GM19438 (cell line): ENCODE measurements around the gene LPGAT1.

ENCODE experiments used
- ATAC-seq: cut with Tn5 transposase; IDR thresholded peaks from one replicate; pipeline ENCODE4 v1.9.1; 2021; ENCODE audit warnings: low read depth; ENCODE audit not compliant: unreplicated experiment

LPGAT1 gene

DNA sequence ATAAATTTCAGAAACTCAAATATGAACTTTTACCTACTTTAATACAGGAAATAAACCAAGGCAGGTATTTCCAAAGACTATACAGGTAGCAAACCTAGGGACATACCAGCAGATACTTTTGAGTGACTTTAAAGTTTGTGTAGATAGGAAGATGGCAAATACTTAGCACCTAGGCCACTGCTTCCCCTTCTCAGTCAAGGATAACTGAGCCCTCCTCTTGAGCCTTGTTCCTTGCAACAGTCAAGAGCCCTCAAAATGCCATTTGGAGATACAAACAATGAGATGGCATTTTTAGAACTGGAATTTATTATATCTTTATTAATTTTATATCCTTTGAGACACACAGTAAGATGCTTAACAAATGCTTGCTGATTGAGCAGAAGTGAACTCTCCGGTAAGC, 65.9 kb downstream of the LPGAT1 start:
- no peak for ATAC-seq

DNA sequence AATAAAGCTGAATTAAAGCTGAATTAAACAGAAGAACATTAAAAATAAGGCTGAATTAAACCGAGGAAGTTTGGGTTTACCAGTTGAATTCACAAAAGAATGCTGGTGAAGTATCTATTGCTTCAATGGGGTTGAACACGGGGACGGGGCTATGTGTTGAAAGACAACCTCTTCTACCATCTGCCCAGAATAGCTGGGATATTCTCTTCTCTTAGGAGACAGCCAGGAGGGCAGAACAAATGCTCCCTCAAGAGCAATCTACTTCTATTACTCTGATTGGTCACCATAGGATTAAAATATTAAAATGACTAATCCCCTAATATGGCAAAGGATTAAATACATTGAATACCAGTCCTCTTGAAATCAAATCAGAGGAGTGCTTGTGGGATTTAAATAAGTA, 68.4 kb downstream of the LPGAT1 start:
- no peak for ATAC-seq

DNA sequence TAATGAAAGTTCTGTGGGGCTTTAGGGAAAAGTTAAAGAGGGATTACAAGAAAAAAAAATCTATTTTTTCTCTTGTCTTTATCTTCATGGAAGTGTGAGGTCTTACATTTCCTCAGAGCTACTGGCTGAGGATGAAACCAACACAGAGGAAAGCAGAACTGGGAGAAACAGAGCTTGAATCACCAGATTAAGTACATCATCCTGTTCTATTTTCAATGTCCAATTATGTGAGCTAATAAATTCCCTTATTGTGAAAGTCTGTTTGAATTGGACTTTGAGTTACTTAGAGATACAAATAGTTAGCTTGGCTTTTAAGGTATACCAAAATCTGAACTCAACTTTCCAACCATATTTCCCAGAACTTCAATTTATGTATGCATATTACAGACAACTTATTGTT, 69.2 kb downstream of the LPGAT1 start:
- ATAC-seq, result no peak

DNA sequence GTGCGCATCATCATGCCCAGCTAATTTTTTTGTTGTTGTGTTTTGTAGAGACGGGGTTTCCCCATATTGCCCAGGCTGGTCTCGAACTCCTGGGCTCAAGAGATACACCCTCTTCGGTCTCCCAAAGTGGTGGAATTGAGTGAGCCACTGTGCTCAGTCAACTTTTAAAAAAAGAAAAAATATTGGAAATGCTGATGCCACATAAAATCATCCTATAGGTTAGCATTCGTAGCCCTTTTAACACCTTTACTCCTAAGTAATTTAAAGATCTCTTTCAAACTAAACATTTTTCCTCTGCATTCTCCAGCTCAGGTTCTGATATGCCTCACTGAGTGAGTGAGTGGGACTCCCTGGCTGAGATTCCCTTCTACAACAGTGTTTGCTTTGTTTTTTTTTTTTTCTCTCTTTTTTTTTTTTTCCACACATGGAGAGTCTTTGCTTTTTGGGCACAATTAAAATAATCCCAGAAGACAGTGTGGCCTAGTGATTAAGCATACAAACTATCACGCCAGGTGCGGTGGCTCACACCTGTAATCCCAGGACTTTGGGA, 74.0 kb downstream of the LPGAT1 start:
- ATAC-seq, result no peak

DNA sequence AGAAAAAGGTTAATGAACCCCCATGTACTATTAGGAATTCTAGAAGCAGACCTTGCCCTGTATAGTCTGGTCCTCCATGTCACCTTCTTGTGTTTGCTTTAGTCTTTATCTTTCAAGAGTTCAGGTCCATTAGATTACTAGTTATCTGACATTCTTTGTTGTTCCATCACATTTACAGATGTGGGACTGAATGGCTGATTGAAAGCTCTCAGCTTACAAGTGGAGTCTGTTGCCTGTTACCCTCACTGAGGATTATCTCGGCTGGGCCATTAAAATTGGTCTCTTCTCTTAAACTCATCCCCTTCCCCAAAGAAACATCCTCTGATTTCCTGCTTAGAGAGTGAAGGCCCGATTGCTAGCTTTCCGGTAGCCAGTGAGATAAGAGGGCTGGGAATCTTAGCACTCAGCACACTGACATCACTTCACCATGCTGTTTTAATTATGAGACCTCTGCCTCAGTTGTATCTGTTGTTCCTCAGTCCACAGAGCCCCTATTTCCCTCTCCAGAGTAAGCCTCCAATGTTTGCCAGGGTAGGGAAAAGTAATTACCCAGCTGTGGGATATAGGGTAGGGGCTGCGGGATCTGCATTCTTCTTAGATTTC, 76.8 kb downstream of the LPGAT1 start:
- no peak for ATAC-seq

DNA sequence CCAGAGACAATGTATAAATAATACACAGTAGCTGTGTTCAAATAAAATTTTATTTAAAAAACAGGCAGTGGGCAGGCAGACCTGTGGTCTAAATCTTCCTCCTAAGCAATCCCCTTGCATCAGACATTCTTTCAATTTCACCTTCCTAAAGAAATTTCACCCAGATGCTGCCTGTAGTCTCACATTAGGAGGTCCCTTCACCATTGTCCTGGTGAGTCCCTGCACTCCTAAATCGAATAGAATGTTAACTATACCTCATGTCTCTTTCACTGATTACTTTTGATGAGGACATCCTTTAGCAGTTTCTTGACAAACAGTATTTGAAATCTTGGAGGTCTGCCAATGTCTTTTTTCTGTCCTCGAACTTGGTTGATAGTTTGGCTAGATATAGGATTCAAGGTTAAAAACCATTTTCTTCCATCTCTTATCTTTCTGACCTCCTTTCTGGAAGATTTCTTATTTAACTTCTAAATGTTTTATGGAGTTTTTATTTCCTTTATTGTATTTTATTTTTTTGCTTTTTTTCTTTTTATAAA, 77.5 kb downstream of the LPGAT1 start:
- no peak for ATAC-seq

DNA sequence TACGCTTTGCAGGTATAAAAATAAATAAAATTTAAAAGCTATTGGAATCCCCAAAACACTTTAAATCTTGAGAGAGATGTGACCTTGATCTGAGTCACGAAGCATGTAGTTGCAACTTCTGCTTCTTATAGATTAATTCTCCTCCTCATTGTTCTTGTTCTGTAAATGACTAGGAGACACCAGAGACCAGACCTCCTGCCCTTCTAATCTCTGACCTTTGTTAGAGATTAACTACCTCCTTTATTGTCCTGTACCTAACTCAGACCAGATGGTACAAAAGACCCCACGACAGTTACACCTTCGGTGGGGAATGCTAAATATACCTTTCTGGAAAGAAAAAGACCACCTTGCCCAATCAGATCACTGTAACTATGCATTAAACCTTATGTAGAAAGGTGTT, 78.2 kb downstream of the LPGAT1 start:
- ATAC-seq, result no peak

DNA sequence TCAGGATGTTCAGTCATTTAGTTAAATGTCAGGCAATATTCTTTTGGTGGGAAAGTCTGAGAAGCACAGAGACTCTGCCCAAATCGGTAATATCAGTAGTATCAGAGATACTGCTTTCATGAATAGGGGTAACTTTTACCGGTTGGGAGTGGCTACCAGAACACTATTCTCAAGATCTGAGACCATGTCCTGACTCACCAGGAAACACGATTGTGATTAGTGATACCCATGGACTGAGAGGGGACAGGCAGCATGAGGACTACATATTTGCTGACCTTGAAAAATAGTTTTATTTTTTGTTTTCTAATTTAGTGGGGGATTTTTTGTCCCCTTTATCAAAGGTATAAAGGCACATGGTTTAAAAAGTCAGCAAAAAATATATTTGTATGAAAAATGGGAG, 79.1 kb downstream of the LPGAT1 start:
- no peak for ATAC-seq

DNA sequence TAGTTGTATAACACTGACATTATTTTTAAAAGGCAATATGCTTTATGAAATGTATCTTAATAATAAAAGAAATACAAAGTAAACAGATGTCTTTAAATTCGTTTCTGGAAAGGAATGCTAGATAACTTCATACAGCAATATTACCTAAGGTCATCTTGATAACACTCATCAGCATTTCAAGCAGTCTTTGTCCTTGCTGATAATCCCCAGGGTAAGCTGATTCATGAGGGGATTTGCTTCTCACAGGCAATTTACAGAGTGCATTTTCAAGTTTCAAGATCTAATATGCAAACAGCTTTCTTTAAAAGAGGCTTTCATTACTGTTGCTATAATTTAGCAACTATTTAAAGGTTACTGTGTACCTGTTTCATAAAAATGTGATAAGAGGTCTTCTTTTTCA, 80.0 kb downstream of the LPGAT1 start:
- ATAC-seq, result no peak

DNA sequence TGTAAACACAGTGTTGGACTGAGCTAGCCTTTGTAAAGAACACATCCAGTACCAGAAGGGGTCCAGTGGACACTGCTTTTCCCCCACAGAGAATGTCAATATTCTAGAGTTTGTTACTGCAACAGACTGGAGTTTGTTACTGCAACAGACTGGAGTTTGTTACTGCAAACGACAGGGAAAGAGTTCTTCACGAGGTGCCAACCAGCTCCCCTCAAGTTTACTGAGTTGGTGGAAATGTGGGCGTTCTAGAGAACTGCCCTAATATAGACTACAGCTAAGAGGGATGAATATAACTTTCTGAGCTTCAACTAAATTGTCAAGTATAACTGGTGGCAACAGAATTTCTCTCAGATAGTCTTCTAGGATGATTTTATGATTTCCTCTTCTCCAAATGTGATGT, 81.3 kb downstream of the LPGAT1 start:
- ATAC-seq, result no peak

DNA sequence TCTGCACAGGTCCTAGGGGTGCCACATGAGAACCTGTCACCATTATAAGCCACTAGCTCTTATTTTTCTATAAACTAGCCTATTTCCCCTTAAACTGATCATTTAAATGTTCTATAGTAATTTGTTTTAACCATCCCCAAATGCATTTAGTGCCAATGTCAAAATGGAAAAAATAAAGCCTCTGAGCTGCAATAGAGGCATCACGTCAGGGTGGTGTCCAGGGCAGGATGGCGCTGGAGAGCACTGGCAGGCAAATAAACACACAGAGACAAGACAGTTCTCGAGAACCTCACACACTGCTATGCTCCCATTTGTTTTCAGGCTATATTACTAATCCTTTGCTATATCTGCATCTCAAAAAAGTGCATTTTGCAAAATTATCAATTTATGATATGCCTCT, 81.8 kb downstream of the LPGAT1 start:
- no peak for ATAC-seq

DNA sequence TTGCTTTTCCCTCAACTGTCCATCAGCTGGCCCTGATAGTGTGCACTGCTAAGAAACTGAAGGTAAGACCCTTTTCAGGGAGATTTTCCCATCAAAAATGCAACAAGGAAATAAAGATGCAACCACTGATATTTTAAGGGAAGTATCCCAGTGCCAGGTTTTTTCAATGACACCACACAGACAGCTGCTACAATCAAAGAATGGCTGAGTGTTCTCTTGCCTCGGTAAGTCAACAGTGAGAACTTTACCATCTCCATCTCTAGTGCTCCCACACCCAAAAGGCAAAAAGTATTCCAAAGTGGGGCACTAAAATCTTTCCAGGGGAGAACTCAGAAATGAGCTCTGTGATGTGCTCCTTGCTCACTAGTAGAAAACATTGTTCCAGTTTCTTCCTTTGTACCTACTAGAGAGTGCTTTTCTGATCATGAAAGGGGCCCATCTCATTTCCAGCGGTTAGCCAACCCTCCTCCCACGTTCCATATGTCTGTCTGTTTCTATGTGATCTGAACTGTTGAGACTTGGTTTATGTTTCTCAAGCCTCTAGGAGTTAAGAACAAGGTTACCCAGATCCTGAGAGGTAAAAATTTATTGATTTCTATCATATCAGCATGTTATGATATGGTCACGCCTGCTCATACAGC, 87.6 kb downstream of the LPGAT1 start:
- ATAC-seq, result no peak

DNA sequence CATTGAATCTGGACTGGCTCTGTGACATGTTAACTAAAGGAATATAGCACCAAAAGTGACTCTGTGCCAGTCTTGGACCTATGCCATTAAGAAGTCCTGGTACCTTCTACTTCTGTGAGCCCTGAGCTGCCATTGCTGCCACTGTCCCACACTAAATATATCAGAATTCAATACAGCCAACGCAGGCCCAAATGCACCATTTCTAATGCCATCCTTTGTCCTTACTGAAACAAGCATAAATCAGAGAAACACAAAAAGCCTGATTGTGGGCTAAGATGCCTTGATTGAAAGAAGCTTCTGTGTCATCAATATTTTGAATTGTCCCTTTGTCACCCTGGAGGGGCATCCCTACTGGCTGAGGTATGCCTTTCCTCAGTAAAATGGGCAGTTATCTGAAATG, 88.3 kb downstream of the LPGAT1 start:
- ATAC-seq, result no peak

DNA sequence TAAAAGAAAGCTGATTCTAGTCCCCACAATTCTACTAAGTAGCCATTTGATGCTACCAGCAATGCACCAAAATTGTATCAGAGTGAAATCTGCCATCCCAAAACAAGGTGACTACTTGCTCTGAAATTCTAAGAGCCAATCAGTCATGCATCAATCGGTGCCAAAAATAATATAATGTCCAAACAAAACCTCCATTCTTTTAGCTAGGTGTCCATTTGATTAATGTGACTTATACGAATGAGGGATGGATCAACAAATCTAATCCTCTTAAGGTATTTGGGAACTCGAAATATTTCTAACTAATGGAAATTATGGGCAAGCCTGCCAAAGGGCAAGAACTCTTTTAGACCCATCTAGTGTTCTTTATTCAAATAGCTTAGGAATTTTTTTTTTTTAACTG, 88.8 kb downstream of the LPGAT1 start:
- no peak for ATAC-seq

DNA sequence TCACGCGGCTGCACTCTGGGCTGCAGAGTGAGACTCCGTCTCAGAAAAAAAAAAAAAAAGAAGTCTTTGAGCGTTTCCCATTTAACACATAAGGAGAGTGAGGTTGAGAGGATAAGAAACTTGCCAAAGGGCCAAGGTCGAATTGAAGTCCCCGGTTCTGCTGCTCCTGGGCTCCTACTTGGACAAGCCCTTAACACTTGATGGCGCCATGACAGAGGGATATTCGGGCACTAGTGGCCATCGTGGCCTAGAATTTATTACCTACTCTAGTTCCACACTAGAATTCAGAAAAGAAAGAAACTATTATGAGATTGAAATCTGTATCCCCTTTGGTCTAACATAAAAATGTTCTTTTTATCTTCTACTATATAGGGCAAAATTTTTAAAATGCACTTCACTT, 89.4 kb downstream of the LPGAT1 start:
- no peak for ATAC-seq

DNA sequence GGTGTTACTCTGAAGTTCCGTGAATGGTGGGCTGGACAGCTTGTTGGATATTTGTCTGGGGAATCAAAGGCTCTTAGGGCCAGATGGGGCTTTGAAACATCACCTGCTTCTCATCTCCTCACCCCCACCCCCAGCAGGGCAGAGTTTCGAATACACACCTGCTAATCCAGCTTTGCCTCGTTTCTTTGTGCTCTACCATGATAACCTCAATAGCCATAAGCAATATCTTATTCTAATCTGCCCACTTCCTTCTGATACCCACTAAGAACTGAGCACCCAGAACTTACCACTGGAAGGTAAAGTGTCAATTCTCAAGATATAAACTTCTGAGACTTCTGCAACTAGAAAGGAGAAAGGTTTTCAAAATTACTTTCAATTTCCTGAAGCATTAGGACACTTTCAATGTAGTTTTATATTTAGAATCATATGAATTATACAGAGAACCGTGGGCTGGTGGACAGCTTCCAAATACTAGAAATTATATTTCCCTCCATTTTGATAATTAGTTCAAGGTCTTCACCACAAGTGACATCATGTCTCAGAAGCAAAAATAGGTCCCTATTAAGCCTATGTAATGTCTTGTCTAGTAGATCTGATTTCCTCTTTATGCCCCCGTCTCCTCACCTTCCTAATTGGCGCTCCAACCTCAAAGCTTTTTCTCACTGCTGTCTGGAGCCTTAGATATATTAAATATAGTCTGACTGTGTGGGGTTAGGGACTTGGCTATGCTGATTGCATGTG, 90.7 kb downstream of the LPGAT1 start:
- ATAC-seq, result no peak

DNA sequence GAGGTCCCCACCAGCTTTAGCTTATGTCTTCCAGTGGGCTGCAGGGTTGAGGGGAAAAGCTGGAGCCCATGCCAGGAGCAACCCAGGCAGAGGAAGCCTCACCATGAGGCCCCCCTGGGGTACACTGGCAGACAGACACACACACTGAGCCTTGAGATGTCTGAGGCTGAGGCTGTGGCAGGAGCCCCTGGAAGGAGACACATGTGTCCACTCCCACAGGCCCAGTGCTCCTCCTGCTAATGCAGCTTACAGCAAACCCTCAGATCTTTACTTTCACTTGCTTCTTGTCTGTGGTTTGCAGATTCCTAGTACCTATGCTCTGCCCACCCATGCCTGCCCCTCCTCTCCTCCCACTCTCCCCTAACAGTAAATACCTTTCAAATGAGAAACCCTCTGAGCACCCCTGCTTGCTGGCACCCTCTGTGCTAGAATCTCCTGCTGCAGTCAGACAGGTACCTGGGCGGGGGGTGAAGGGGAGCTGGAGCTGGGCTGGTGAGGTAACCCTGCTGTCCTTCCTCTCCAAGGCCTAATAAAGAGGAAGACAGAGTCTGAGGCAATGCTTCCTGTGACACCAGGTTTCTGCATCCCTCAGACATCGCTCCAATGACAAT, 91.8 kb downstream of the LPGAT1 start:
- no peak for ATAC-seq

DNA sequence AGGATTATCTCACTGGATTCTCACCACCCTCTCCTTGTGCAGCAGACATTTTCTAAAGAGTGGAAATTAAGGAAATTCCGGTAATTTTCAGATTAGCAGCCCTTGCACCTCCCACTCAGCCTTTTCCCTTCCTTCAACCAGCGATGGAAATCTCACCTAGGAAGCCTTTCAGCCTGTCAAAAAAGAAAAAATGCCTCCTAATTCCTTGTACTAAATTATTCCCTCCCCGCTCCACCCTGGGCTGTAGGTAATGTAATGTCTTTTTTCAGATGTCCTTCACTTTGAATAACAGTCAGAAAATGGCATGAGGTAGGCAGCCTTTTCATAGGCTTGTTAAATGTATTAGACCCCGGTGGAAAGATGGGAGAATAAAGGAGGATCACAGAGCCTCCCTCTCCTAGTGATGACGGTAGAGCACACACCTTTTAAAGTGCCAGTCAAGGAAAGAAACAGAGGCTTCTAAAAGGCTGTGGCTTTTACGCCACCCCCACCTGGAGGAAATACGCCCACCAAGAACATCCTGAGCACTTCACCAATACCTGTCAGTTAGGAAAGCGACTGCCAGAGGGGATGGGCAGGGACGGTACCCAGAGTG, 92.4 kb downstream of the LPGAT1 start:
- no peak for ATAC-seq

DNA sequence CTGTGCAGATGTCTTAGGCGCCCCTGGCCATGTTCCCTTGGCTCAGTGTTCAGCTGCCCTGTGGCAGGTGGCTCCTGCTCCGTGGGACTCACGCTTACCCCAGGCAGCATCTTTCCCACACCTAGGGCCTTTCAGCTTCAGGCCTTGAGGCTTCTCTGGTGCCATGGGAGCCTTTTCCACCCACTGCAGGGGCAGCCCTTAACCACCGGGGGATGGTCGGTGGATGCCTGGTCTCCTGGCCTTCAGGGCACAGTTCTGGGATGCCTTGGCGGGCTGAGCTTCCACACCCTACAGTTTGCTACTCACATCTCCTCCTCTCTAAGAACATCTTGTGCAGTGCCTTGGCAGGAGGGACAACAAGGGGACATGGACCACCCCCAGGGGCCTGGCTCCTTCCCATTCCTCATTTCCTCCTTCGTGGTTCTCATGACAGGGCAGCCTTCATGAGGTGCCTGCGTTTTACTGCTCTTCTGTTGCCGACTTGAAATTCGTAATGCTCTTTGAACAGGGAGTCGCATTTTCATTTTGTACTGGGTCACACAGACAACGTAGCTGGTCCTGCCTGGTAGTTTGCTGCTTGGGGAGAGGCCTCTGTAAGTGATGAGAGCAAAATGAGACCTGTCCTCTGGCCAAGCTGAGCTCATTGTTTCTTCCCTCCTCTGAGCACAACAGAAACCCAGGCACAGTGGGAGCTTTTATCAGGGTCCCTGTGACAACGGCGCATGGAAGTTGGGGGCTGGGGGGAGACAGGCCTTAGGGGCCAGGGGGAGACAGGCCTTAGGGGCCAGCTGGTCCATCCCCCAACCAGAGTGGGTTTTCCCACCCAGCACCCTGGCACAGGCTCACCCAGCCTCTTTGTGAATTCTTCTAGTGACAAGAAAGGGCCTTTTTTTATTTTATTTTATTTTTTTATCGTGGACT, 93.2 kb downstream of the LPGAT1 start:
- ATAC-seq, result no peak
